ENCODE data around the gene PAOX. TPM values are rescaled to one million over a fixed set of nuclear protein-coding genes. Genes with fewer than 3 reads are reported as not detected.

PAOX gene
- total RNA-seq (1 to 10 TPM; 9.1 to 9.5 TPM), polyA plus RNA-seq (10 to 100 TPM in 1 of 2 donors, 1 to 10 TPM in 1; 7.6 to 10.3 TPM)

GRCh38 chr10:133379152-133379800, at the start of gene PAOX:
Gene PAOX, plus strand, starts transcription at chr10:133379262. Its CDS starts 55 bp downstream, at chr10:133379317.
- peaks cover 13% of the 10 kb centered on the region for H3K4me1 ChIP-seq (ENCODE audit: insufficient read depth, low read length)
- Mint-ChIP-seq H3K4me1 (peaks cover 1 to 15% (median 5%) of the 10 kb centered on the region in 4 donors), H3K4me3 (peak within 1 kb of the TSS; percentile 86 to 91 (median 88)), H3K27me3 (no peaks in the 10 kb centered on the region), H3K36me3 (peaks cover 0 to 1% of the 10 kb centered on the region in 2 donors), H3K27ac (peak within 1 kb of the TSS in 6 of 7 donors; percentile 68 to 85 (median 76)), H3K9me3 (no peaks in the 10 kb centered on the region)
- peak; percentile 61 to 75 (median 65) for DNase-seq
- H3K36me3 ChIP-seq (ENCODE audit: insufficient read depth, low read length): peaks cover 4% of the 10 kb centered on the region
- no peaks in the 10 kb centered on the region for H3K27me3 ChIP-seq (ENCODE audit: insufficient read depth, low read length)
- H3K9me3 ChIP-seq (ENCODE audit: control insufficient read depth in 1 of 2, low read length in 2 of 2): no peaks in the 10 kb centered on the region
- CTCF ChIA-PET (ENCODE audit: partially characterized antibody): interaction anchor here (1.8 kb wide), 1 partner anchor 50 kb away, joined by 7 read pairs; no protein-coding TSS in a partner anchor
- H3K27ac ChIP-seq (ENCODE audit: low read depth, low read length): peak within 1 kb of the TSS; percentile 60
- peak within 1 kb of the TSS; percentile 57 to 96 for H3K4me3 ChIP-seq (ENCODE audit: low read length in 2 of 2)
- intact Hi-C loops (cut with micrococcal nuclease): loop anchor here (1.0 kb wide), 1 partner anchor 10 kb away; no protein-coding TSS in a partner anchor
- POLR2A ChIA-PET (ENCODE audit: partially characterized antibody): interaction anchor here (1.1 to 5.9 kb wide), 4 partner anchors 11 to 50 kb away, joined by 6 to 68 read pairs (median 6); partner anchors contain the start of gene CALY

GRCh38 chr10:133329491-133330202, 49.4 kb upstream of the PAOX start:
- CTCF ChIA-PET (ENCODE audit: partially characterized antibody): interaction anchor here (0.6 to 3.2 kb wide), 57 partner anchors 9 to 1018 kb away, joined by 3 to 28 read pairs (median 5); partner anchors contain the start of genes ECHS1 and PRAP1
- no peak overlapping the region for H3K4me3 ChIP-seq (ENCODE audit: low read length in 2 of 2)
- Mint-ChIP-seq H3K36me3 (no peaks in the 10 kb centered on the region), H3K27me3 (peaks cover 13 to 18% of the 10 kb centered on the region in 2 donors), H3K27ac (peak overlapping the region in 2 of 7 donors; percentile 35 to 79), H3K4me3 (peak overlapping the region in 5 of 8 donors; percentile 21 to 63 (median 32)), H3K4me1 (peaks cover 3 to 31% (median 12%) of the 10 kb centered on the region in 4 donors), H3K9me3 (peaks cover 0 to 7% (median 0%) of the 10 kb centered on the region in 8 donors)
- H3K4me1 ChIP-seq (ENCODE audit: insufficient read depth, low read length): peaks cover 24% of the 10 kb centered on the region
- H3K36me3 ChIP-seq (ENCODE audit: insufficient read depth, low read length): no peaks in the 10 kb centered on the region
- H3K27ac ChIP-seq (ENCODE audit: low read depth, low read length): no peak overlapping the region
- H3K9me3 ChIP-seq (ENCODE audit: control insufficient read depth in 1 of 2, low read length in 2 of 2): no peaks in the 10 kb centered on the region
- DNase-seq: peak; percentile 77 to 84 (median 81)
- POLR2A ChIA-PET (ENCODE audit: partially characterized antibody): interaction anchor here (0.9 to 1.3 kb wide), 6 partner anchors 26 to 191 kb away, joined by 3 to 6 read pairs (median 3); partner anchors contain the start of gene PAOX
- H3K27me3 ChIP-seq (ENCODE audit: insufficient read depth, low read length): peaks cover 31% of the 10 kb centered on the region
- intact Hi-C loops (cut with micrococcal nuclease): loop anchor here (1.0 kb wide), 4 partner anchors 49 to 279 kb away; no protein-coding TSS in a partner anchor

DNA sequence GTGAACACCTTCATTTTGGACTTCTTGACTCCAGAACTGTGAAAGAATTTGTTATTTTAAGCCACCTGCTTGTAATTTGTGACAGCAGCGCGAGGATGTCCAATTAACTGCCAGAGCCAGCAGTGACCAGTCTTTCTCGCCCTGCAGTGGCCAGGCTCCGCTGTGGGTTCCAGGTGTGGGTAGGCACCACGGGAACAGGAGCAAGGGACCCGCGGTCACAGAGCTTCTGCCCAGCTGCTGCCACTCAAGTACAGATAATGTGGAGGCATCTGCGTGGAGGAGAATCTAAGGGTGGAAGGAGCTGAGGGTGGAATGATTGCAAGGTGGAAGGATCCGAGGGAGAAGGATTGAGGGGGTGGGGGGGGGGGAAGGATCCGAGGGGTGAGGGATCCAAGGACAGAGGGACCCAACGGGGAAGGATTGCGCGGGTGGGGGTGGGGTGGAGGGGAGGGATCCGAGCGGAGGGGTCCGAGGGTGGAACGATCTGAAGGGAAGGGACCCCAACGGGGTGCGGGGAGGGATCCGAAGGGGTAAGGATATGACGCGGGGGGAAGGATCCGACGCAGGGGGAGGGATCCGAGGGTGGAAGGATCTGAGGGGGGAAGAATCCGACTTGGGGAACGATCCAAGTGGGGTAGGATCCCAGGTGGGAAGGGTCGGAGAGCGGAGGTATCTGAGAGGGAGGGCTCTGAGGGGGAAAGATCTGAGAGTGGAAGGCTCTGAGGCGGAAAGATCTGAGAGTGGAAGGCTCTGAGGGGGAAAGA, 45.9 kb upstream of the PAOX start:
- no peaks in the 10 kb centered on the region for H3K9me3 ChIP-seq (ENCODE audit: control insufficient read depth in 1 of 2, low read length in 2 of 2)
- peaks cover 4 to 31% (median 8%) of the 10 kb centered on the region in 4 donors for H3K4me1 Mint-ChIP-seq
- H3K4me1 ChIP-seq (ENCODE audit: insufficient read depth, low read length): peaks cover 34% of the 10 kb centered on the region
- no peak overlapping the region for H3K27ac ChIP-seq (ENCODE audit: low read depth, low read length)
- H3K36me3 ChIP-seq (ENCODE audit: insufficient read depth, low read length): no peaks in the 10 kb centered on the region
- H3K27me3 ChIP-seq (ENCODE audit: insufficient read depth, low read length): peaks cover 9% of the 10 kb centered on the region
- peak overlapping the region in 3 of 7 donors; percentile 6 to 78 (median 22) for H3K27ac Mint-ChIP-seq
- POLR2A ChIA-PET (ENCODE audit: partially characterized antibody): interaction anchor here (0.8 kb wide), 1 partner anchor 25 kb away, joined by 3 read pairs; no protein-coding TSS in a partner anchor
- peaks cover 5 to 7% of the 10 kb centered on the region in 2 donors for H3K27me3 Mint-ChIP-seq
- H3K4me3 ChIP-seq (ENCODE audit: low read length in 2 of 2): no peak overlapping the region
- peak overlapping the region in 2 of 8 donors; percentile 0 to 1 for H3K4me3 Mint-ChIP-seq
- no peaks in the 10 kb centered on the region for H3K36me3 Mint-ChIP-seq
- CTCF ChIA-PET (ENCODE audit: partially characterized antibody): no interaction called here
- peaks cover 0 to 7% (median 0%) of the 10 kb centered on the region in 8 donors for H3K9me3 Mint-ChIP-seq
- DNase-seq: peak in 1 of 5 donors; percentile 21
- intact Hi-C loops (cut with micrococcal nuclease): no loop called here

GRCh38 chr10:133334503-133335245, 44.4 kb upstream of the PAOX start:
- H3K4me3 Mint-ChIP-seq: peak overlapping the region; percentile 38 to 90 (median 67)
- Histone ChIP-seq H3K36me3 (ENCODE audit: insufficient read depth, low read length) (no peaks in the 10 kb centered on the region), H3K27me3 (ENCODE audit: insufficient read depth, low read length) (no peaks in the 10 kb centered on the region), H3K4me3 (ENCODE audit: low read length in 2 of 2) (peak overlapping the region in 1 of 2 donors; percentile 57), H3K4me1 (ENCODE audit: insufficient read depth, low read length) (peaks cover 30% of the 10 kb centered on the region), H3K27ac (ENCODE audit: low read depth, low read length) (peak overlapping the region; percentile 64), H3K9me3 (ENCODE audit: control insufficient read depth in 1 of 2, low read length in 2 of 2) (no peaks in the 10 kb centered on the region)
- DNase-seq: peak in 1 of 5 donors; percentile 43
- no peaks in the 10 kb centered on the region for H3K36me3 Mint-ChIP-seq
- POLR2A ChIA-PET (ENCODE audit: partially characterized antibody): interaction anchor here (1.0 to 3.3 kb wide), 6 partner anchors 10 to 59 kb away, joined by 3 to 25 read pairs (median 6); partner anchors contain the start of genes ECHS1 and MTG1
- intact Hi-C loops (cut with micrococcal nuclease): loop anchor here (2.0 kb wide), 1 partner anchor 60 kb away; the partner anchor contains the start of gene MTG1
- H3K27ac Mint-ChIP-seq: peak overlapping the region in 6 of 7 donors; percentile 91 to 98 (median 94)
- peaks cover 0 to 7% (median 0%) of the 10 kb centered on the region in 8 donors for H3K9me3 Mint-ChIP-seq
- CTCF ChIA-PET (ENCODE audit: partially characterized antibody): no interaction called here
- peaks cover 3 to 25% (median 4%) of the 10 kb centered on the region in 4 donors for H3K4me1 Mint-ChIP-seq
- H3K27me3 Mint-ChIP-seq: peaks cover under 1 to 2% of the 10 kb centered on the region in 2 donors

DNA sequence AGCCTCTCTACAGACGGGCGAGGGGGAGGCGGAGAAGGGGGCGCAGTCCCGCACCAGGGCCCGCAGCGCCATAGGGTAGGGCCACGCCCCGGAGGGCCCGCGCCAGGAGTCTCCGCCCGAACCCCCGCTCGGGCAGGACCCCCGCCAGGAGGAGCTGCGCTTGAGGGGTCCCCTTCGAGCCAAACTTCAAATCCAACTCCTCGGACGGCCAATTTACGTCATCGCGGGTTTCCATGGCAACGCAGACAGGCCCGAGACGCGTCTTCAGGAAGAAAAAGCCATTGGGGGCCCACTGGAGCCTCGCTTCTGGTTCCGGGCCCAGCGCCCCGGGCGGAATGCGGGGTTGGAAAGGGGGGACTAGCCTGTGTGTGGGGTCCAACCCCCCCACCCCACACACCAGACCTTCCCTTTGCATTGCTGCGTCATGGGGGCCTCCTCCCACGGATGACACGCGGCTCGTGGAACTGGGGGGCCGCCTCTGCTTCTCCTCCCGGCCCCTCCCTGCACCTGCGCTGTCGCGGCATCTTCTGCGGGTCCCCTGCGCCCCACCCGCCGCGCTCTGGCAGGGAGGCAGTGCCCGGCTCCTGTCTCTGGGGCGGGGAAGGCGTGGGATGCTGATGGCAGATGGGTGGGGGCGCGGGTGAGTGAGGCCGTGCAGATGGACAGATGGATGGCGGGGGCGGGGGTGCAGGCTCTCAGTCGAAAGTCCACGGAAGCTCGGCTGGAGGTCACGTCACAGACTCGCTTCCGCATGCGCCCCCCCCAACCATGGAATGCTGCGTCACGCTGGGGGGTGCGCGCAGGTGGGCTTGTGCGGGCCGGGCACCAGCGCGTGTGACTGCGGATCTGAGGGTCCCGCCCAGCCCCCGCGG, 43.6 kb upstream of the PAOX start:
- peak overlapping the region; percentile 69 to 90 (median 78) for H3K4me3 Mint-ChIP-seq

More for the DNA sequence above, 43.6 kb upstream of the PAOX start:
- H3K36me3 Mint-ChIP-seq: no peaks in the 10 kb centered on the region
- intact Hi-C loops (cut with micrococcal nuclease): loop anchor here (2.0 kb wide), 3 partner anchors 23 to 59 kb away; partner anchors contain the start of genes FUOM, MTG1, TUBGCP2 and ZNF511
- peaks cover 0 to 1% of the 10 kb centered on the region in 2 donors for H3K27me3 Mint-ChIP-seq
- no peaks in the 10 kb centered on the region for H3K36me3 ChIP-seq (ENCODE audit: insufficient read depth, low read length)
- peak overlapping the region in 6 of 7 donors; percentile 90 to 98 (median 94) for H3K27ac Mint-ChIP-seq
- H3K4me1 Mint-ChIP-seq: peaks cover 0 to 22% (median 3%) of the 10 kb centered on the region in 4 donors
- H3K27ac ChIP-seq (ENCODE audit: low read depth, low read length): peak overlapping the region; percentile 64
- POLR2A ChIA-PET (ENCODE audit: partially characterized antibody): interaction anchor here (0.7 to 3.3 kb wide), 13 partner anchors 11 to 77 kb away, joined by 3 to 25 read pairs (median 5); partner anchors contain the start of genes ECHS1, FUOM and MTG1
- CTCF ChIA-PET (ENCODE audit: partially characterized antibody): interaction anchor here (1.4 kb wide), 1 partner anchor 8 kb away, joined by 4 read pairs; no protein-coding TSS in a partner anchor
- peak; percentile 85 to 95 (median 86) for DNase-seq
- peaks cover 25% of the 10 kb centered on the region for H3K4me1 ChIP-seq (ENCODE audit: insufficient read depth, low read length)
- peak overlapping the region in 1 of 2 donors; percentile 57 for H3K4me3 ChIP-seq (ENCODE audit: low read length in 2 of 2)
- no peaks in the 10 kb centered on the region for H3K9me3 ChIP-seq (ENCODE audit: control insufficient read depth in 1 of 2, low read length in 2 of 2)
- H3K27me3 ChIP-seq (ENCODE audit: insufficient read depth, low read length): no peaks in the 10 kb centered on the region
- H3K9me3 Mint-ChIP-seq: peaks cover 0 to 7% (median 0%) of the 10 kb centered on the region in 8 donors
